Measurements from ENCODE around the gene CSN1S1.
"Not testable (repeated sequence)": the region's sequence is repeated elsewhere in the genome, so short reads cannot be mapped to it uniquely, and the experiment has no call there.

CSN1S1 gene

GRCh38 chr4:69930768-69931167 lies at the start of gene CSN1S1:
Gene CSN1S1 (plus strand): TSS chr4:69931068. CDS start chr4:69932556, 1,488 bp downstream.
- DNase-seq (ENCODE audit: low read depth): no peak

- DNase-seq (ENCODE audit: low read depth): no peak
Observed at GRCh38 chr4:69881173-69881773, 49.6 kb upstream of the CSN1S1 start.

DNA sequence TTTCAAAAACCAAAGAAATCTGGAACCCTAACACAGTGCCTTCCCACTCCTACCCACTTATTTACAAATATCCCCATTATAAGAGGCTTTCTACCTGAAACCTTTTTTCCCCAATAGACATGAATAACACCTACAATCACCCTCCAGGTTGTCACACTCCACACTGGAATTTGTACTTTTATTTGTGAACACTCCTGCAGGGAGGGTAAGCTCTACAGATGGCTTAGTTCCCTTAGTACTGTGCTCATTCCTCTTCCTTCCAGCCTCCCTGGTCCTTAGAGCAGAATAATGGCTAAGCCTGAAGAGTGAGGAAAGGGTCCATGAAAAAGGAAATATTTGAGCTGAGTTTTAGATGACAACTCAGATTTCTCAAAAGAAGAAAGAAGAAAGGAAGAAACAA lies 48.7 kb upstream of the CSN1S1 start:
- no peak for DNase-seq (ENCODE audit: low read depth)

DNA sequence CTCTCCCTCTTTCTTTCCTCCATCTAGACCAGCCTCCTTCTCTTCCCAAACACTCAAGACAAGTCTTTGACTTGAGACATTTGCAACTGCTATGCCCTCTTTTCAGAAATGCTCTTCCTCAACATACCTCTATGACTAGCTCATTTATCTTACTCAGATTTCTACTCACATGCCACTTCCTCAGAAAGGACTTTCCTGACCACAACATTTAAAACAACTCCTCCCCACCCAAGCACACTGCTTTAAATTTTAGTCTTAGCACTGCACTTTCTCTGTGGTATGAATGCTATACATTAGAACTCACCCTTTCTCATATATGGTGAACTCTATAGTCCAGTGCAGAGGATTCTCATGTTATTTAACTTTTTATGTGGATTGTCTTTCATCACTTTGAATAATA lies 42.5 kb upstream of the CSN1S1 start:
- no peak for DNase-seq (ENCODE audit: low read depth)

GRCh38 chr4:69894186-69894585 lies 36.7 kb upstream of the CSN1S1 start:
- no peak for DNase-seq (ENCODE audit: low read depth)

DNA sequence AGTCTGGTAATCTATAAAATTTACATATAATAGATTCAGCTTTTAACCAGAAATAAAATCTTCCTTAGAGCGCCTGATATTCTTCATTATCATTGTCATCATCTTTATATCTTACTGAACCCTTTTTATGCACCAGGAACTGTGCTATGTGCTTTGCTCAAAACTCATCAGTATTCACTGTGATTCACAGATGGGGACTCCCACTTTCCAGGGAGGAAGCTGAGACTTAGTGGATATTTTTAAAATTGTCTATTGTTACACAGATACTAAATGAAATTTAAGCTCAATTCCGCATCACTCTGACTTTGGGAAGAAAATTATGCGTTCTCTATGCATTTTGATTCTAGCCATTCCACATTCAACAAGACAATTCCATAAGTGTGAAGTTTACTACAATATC lies 36.1 kb upstream of the CSN1S1 start:
- no peak for DNase-seq (ENCODE audit: low read depth)

GRCh38 chr4:69896530-69897116 lies 34.2 kb upstream of the CSN1S1 start:
- no peak for DNase-seq (ENCODE audit: low read depth)

DNA sequence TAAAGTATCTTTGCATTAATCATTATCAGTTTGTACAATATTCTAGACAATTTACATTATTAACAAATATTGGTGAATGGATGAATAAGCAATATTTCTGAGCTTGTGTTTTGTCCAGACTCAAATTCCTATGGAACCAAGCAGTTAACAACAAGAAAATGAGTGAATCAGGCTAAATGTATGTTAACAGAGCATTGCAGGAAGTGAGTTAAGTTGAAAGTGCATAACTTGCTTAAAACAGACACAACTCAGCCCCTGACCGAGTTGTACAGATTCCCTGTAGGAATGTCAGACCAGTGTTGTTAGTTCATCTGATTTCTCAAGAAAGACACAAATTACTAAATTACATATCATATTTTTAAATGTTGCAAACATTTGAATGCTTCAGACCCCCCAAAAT lies 23.7 kb upstream of the CSN1S1 start:
- DNase-seq (ENCODE audit: low read depth): no peak

- DNase-seq (ENCODE audit: low read depth): no peak
Observed at GRCh38 chr4:69909195-69909594, 21.7 kb upstream of the CSN1S1 start.

GRCh38 chr4:69910016-69910782 lies 20.7 kb upstream of the CSN1S1 start:
- no peak for DNase-seq (ENCODE audit: low read depth)

GRCh38 chr4:69920874-69921273 lies 10.0 kb upstream of the CSN1S1 start:
- no peak for DNase-seq (ENCODE audit: low read depth)

- not testable (repeated sequence) for DNase-seq (ENCODE audit: low read depth)
Observed at GRCh38 chr4:69923782-69924410, 7.0 kb upstream of the CSN1S1 start.

- no peak for DNase-seq (ENCODE audit: low read depth)
Observed at GRCh38 chr4:69934150-69934549, 3.3 kb downstream of the CSN1S1 start.

GRCh38 chr4:69936566-69936965 lies 5.7 kb downstream of the CSN1S1 start:
- no peak for DNase-seq (ENCODE audit: low read depth)

GRCh38 chr4:69951602-69952001 lies 20.7 kb downstream of the CSN1S1 start:
- DNase-seq (ENCODE audit: low read depth): no peak

GRCh38 chr4:69957209-69957608 lies 26.3 kb downstream of the CSN1S1 start:
- no peak for DNase-seq (ENCODE audit: low read depth)

GRCh38 chr4:69965628-69966027 lies 34.8 kb downstream of the CSN1S1 start, which contains the start of gene CSN2:
Gene CSN2 (minus strand): TSS chr4:69965728. CDS start chr4:69960995, 4,733 bp downstream.
- DNase-seq (ENCODE audit: low read depth): no peak

- no peak for DNase-seq (ENCODE audit: low read depth)
Observed at GRCh38 chr4:69970071-69970470, 39.2 kb downstream of the CSN1S1 start.

GRCh38 chr4:69974631-69975030 lies 43.8 kb downstream of the CSN1S1 start:
- DNase-seq (ENCODE audit: low read depth): no peak

DNA sequence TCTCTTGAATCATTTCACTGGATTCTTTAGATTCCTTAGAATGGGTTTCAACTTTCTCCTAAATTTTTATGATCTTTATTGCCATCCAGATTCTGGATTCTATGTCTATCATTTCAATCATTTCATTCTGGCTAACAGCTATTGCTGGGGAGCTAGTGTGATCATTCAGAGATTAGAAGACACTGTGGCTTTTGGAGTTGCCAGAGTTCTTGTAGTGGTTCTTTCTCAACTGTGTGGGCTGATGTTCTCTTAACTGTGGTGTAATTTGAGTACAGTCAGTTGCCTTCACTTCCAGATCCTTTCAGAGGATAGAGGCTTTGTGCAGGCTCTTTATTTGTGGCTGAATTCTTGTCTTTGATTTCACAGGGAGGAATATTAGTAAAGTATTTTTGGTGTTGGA lies 46.7 kb downstream of the CSN1S1 start:
- no peak for DNase-seq (ENCODE audit: low read depth)

DNA sequence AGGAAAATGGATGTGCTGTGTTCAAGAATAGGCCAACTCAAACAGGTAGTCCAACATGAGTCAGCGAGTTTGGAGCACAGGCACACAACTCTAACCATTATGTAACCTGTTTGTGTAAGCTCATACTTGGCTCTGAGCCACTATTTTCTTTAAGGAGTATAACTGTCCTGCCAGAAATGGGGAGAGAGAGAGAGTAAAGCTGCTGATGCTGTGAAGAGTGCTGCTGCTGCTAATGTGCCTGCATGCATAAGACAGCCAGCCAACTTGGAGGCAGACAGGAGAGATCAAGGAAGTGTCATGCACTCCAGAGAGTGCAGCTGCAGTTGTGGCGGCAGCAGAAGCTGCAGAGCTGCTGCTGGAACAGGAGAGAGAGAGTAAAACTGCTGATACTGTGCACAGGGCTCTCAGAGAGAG lies 53.2 kb downstream of the CSN1S1 start:
- DNase-seq (ENCODE audit: low read depth): no peak

- no peak for DNase-seq (ENCODE audit: low read depth)
Observed at GRCh38 chr4:69986663-69987062, 55.8 kb downstream of the CSN1S1 start.

GRCh38 chr4:69991016-69991415 lies 60.1 kb downstream of the CSN1S1 start:
- no peak for DNase-seq (ENCODE audit: low read depth)

All from stimulated activated CD8-positive, alpha-beta memory T cell treated with anti-CD3 and anti-CD28 coated beads, Interleukin-7, amount 100 ng/mL, for 24 hours (primary cell).